Endodermal cell (in vitro differentiated cells): Measurements from ENCODE around the gene FDXACB1. TPM values are rescaled to one million over a fixed set of nuclear protein-coding genes. Genes with fewer than 3 reads are reported as not detected.
"Not testable (repeated sequence)": the region's sequence is repeated elsewhere in the genome, so short reads cannot be mapped to it uniquely, and the experiment has no call there.

Experiments
- DNase-seq: peaks from one replicate; pipeline ENCODE4 v3.0.0-alpha.2; 2017
- H3K27ac ChIP-seq: 2 replicates; pipeline ENCODE4 v1.5.1; 2013; ENCODE audit warnings: mild to moderate bottlenecking, low read depth, low read length, moderate library complexity
- H3K27me3 ChIP-seq: 2 replicates; pipeline ENCODE4 v1.6.1; 2013; ENCODE audit warnings: mild to moderate bottlenecking, low read length, moderate library complexity; ENCODE audit not compliant: insufficient read depth, control insufficient read depth, poor library complexity, severe bottlenecking
- H3K36me3 ChIP-seq: 2 replicates; pipeline ENCODE4 v1.7.0; 2013; ENCODE audit warnings: mild to moderate bottlenecking, low read length, moderate library complexity; ENCODE audit not compliant: control insufficient read depth, insufficient read depth
- H3K4me1 ChIP-seq: one replicate; pipeline ENCODE4 v1.7.0; 2013; ENCODE audit warnings: low read length; ENCODE audit not compliant: control insufficient read depth, insufficient read depth
- H3K4me3 ChIP-seq: 2 replicates; pipeline ENCODE4 v1.5.1; 2013; ENCODE audit warnings: mild to moderate bottlenecking, low read length, moderate library complexity
- H3K9ac ChIP-seq: 2 replicates; pipeline ENCODE4 v1.6.1; 2013; ENCODE audit warnings: mild to moderate bottlenecking, low read length, moderate library complexity; ENCODE audit not compliant: poor library complexity, severe bottlenecking; ENCODE audit errors: extremely low read depth
- H3K9me3 ChIP-seq: 2 replicates; pipeline ENCODE4 v1.6.1; 2013; ENCODE audit warnings: mild to moderate bottlenecking, low read length, moderate library complexity; ENCODE audit not compliant: control insufficient read depth
- H3K27ac Mint-ChIP-seq: 2 replicates; pipeline ENCODE4 v1.8.0; 2020; ENCODE audit warnings: mixed read lengths
- H3K27me3 Mint-ChIP-seq: 2 replicates; pipeline ENCODE4 v1.8.0; 2021; ENCODE audit warnings: mild to moderate bottlenecking, mixed read lengths; ENCODE audit not compliant: insufficient read depth
- H3K36me3 Mint-ChIP-seq: 2 replicates; pipeline ENCODE4 v1.8.0; 2020; ENCODE audit warnings: low read depth, mixed read lengths
- H3K4me1 Mint-ChIP-seq: 2 replicates; pipeline ENCODE4 v1.8.0; 2020; ENCODE audit warnings: mixed read lengths
- H3K4me3 Mint-ChIP-seq: 2 replicates; pipeline ENCODE4 v1.8.0; 2020; ENCODE audit warnings: mild to moderate bottlenecking, moderate library complexity, mixed read lengths
- H3K9me3 Mint-ChIP-seq: 2 replicates; pipeline ENCODE4 v1.8.0; 2020; ENCODE audit warnings: mild to moderate bottlenecking, mixed read lengths
- CTCF ChIP-seq: fragments of 200-600 bp; sonication (generic); conservative IDR thresholded peaks from 2 replicates; pipeline ENCODE4 v1.5.0; 2021; ENCODE audit warnings: antibody characterized with exemption, mild to moderate bottlenecking
- WGBS, 2 experiments: methylation state at CpG; one replicate each; pipeline versions ENCODE4 v1.1.5 to v1.1.7; 2013; ENCODE audit warnings: missing lambda C conversion rate in 2 of 2, mixed read lengths in 1 of 2; ENCODE audit not compliant: insufficient coverage in 1 of 2, insufficient read length in 1 of 2; 5-methylcytosine and 5-hydroxymethylcytosine counted together
- total RNA-seq, 2 donors: library from RNA; stranded (reverse); fragmentation: NEBNext Ultra II Directional in 1 of 2; extraction: Animal tissue kit (Norgen Biotek cat#: 25700) in 1 of 2; gene quantifications; 2 replicates in 1 of 2; 3 replicates in 1 of 2; pipeline ENCODE4 v1.2.1, GENCODE V29; 2021

FDXACB1 gene
- total RNA-seq, 2 donors from 2014 or later = 1.7 to 2.7 TPM

GRCh38 chr11:111905411-111905810, 26.4 kb upstream of the FDXACB1 start:
- no peak for DNase-seq
- Histone ChIP-seq H3K4me1 (peaks cover 9% of the 10 kb centered on the region), H3K36me3 (no peaks in the 10 kb centered on the region), H3K9ac (no peak overlapping the region), H3K27ac (no peak overlapping the region), H3K9me3 (no peaks in the 10 kb centered on the region), H3K27me3 (no peaks in the 10 kb centered on the region), H3K4me3 (no peak overlapping the region)
- no peak overlapping the region for H3K4me3 Mint-ChIP-seq
- peaks cover 18% of the 10 kb centered on the region for H3K4me1 Mint-ChIP-seq
- no peaks in the 10 kb centered on the region for H3K27me3 Mint-ChIP-seq
- peaks cover 3% of the 10 kb centered on the region for H3K9me3 Mint-ChIP-seq
- no peak overlapping the region for H3K27ac Mint-ChIP-seq
- no peaks in the 10 kb centered on the region for H3K36me3 Mint-ChIP-seq
- no peak for TF ChIP-seq CTCF
- whole genome bisulfite sequencing, 2 experiments = 71 to 97% methylated on average over 1 to 2 of the region's 2 CpGs

GRCh38 chr11:111886844-111887243, 7.9 kb upstream of the FDXACB1 start:
- Mint-ChIP-seq H3K9me3 (peaks cover 3% of the 10 kb centered on the region), H3K36me3 (no peaks in the 10 kb centered on the region), H3K4me3 (no peak overlapping the region), H3K4me1 (no peaks in the 10 kb centered on the region), H3K27me3 (peaks cover 4% of the 10 kb centered on the region), H3K27ac (no peak overlapping the region)
- Histone ChIP-seq H3K9ac (no peak overlapping the region), H3K4me1 (no peaks in the 10 kb centered on the region), H3K27me3 (no peaks in the 10 kb centered on the region), H3K27ac (no peak overlapping the region), H3K36me3 (no peaks in the 10 kb centered on the region), H3K9me3 (no peaks in the 10 kb centered on the region), H3K4me3 (no peak overlapping the region)
- WGBS, 2 experiments = 93% methylated on average over 2 of the region's 2 CpGs; no CpG with 5 or more reads in 1 of the 2 experiments
- TF ChIP-seq CTCF = no peak
- DNase-seq = no peak

- DNase-seq = no peak
- Histone ChIP-seq H3K27ac (no peak overlapping the region), H3K27me3 (no peaks in the 10 kb centered on the region), H3K4me3 (no peak overlapping the region), H3K9ac (no peak overlapping the region), H3K4me1 (no peaks in the 10 kb centered on the region), H3K36me3 (no peaks in the 10 kb centered on the region), H3K9me3 (no peaks in the 10 kb centered on the region)
- Mint-ChIP-seq H3K4me3 (no peak overlapping the region), H3K36me3 (no peaks in the 10 kb centered on the region), H3K9me3 (no peaks in the 10 kb centered on the region), H3K27me3 (peaks cover 3% of the 10 kb centered on the region), H3K27ac (no peak overlapping the region), H3K4me1 (no peaks in the 10 kb centered on the region)
- TF ChIP-seq CTCF = no peak
- 92% methylated on average over 1 of the region's 4 CpGs; no CpG with 5 or more reads in 1 of the 2 experiments for WGBS, 2 experiments
These were observed 7.1 kb upstream of the FDXACB1 start for GRCh38 chr11:111886032-111886431.

GRCh38 chr11:111885053-111885452, 6.1 kb upstream of the FDXACB1 start:
- not testable (repeated sequence) for H3K36me3 Mint-ChIP-seq, DNase-seq, H3K4me3 Mint-ChIP-seq, H3K9me3 Mint-ChIP-seq, H3K27me3 Mint-ChIP-seq, H3K4me3 ChIP-seq, H3K27ac Mint-ChIP-seq, H3K36me3 ChIP-seq, H3K9me3 ChIP-seq, H3K27ac ChIP-seq, H3K9ac ChIP-seq, H3K4me1 ChIP-seq, H3K4me1 Mint-ChIP-seq, H3K27me3 ChIP-seq
- WGBS, 2 experiments = 88 to 100% methylated on average over 2 to 4 of the region's 4 CpGs
